WTC11 (cell line): ENCODE results near the gene CAMKMT.

ENCODE experiments used
- CREB1 ChIP-seq: sonication (generic); formaldehyde crosslinking; IDR thresholded peaks from 2 replicates; pipeline ENCODE4 v1.8.0; 2023; ENCODE audit warnings: mild to moderate bottlenecking, missing genetic modification reagents
- ETV6 ChIP-seq: sonication (generic); formaldehyde crosslinking; IDR thresholded peaks from 2 replicates; pipeline ENCODE4 v1.8.1; 2022; ENCODE audit warnings: mild to moderate bottlenecking, missing genetic modification reagents
- TEAD4 ChIP-seq: sonication (generic); formaldehyde crosslinking; IDR thresholded peaks from 2 replicates; pipeline ENCODE4 v1.8.0; 2022; ENCODE audit warnings: mild to moderate bottlenecking, missing genetic modification reagents
- ZNF138 ChIP-seq: sonication (generic); formaldehyde crosslinking; conservative IDR thresholded peaks from 2 replicates; pipeline ENCODE4 v1.8.1; 2022; ENCODE audit warnings: mild to moderate bottlenecking, moderate library complexity, missing genetic modification reagents
- ZNF219 ChIP-seq: sonication (generic); formaldehyde crosslinking; IDR thresholded peaks from 2 replicates; pipeline ENCODE4 v1.8.0; 2023; ENCODE audit warnings: missing genetic modification reagents, mild to moderate bottlenecking, borderline replicate concordance
- TF ChIP-seq, protein P1 (sequence below): sonication (generic); formaldehyde crosslinking; IDR thresholded peaks from 2 replicates; pipeline ENCODE4 v1.8.1; 2022; ENCODE audit warnings: low read depth, missing genetic modification reagents, borderline replicate concordance
- TF ChIP-seq, protein P2 (sequence below): fragments of 200-600 bp; IDR thresholded peaks from 2 replicates; pipeline ENCODE4 v1.8.0; 2022; ENCODE audit warnings: antibody characterized with exemption
- TF ChIP-seq, protein P3 (sequence below): sonication (generic); formaldehyde crosslinking; IDR thresholded peaks from 2 replicates; pipeline ENCODE4 v1.8.1; 2022; ENCODE audit warnings: low read depth, mild to moderate bottlenecking, moderate library complexity, missing genetic modification reagents, borderline replicate concordance
- TF ChIP-seq, protein P4 (sequence below): sonication (generic); formaldehyde crosslinking; IDR thresholded peaks from 2 replicates; pipeline ENCODE4 v1.8.0; 2023; ENCODE audit warnings: missing genetic modification reagents
- TF ChIP-seq, protein P5 (sequence below): sonication (generic); formaldehyde crosslinking; IDR thresholded peaks from 2 replicates; pipeline ENCODE4 v1.8.0; 2022; ENCODE audit warnings: mild to moderate bottlenecking, missing genetic modification reagents
- TF ChIP-seq, protein P6 (sequence below): sonication (generic); formaldehyde crosslinking; IDR thresholded peaks from 2 replicates; pipeline ENCODE4 v1.8.0; 2022; ENCODE audit warnings: mild to moderate bottlenecking, missing genetic modification reagents
- TF ChIP-seq, protein P7 (sequence below): sonication (generic); formaldehyde crosslinking; IDR thresholded peaks from 2 replicates; pipeline ENCODE4 v1.8.1; 2023; ENCODE audit warnings: mild to moderate bottlenecking, missing genetic modification reagents
- TF ChIP-seq, protein P8 (sequence below): sonication (generic); formaldehyde crosslinking; IDR thresholded peaks from 2 replicates; pipeline ENCODE4 v1.8.1; 2022; ENCODE audit warnings: missing genetic modification reagents, borderline replicate concordance

DNA sequence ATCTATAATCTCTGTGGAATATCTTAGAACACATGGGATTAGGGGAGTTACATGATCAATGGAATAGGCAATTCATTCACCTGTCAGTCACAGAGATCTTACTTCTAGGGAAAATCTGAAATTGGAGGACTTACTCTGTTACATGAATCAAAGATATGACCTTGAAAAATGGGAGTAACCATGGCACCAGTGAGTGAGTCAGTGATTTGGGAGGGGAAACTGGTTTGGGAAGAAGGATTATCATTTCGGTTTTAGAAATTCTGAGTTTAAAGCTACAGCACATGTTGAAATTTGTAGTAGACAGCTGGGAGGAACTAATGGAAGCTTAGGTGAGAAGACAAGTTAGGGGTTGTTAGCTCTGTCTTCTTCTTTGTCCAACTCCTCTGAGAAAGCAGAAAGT, 153.7 kb downstream of the CAMKMT start:
- TF ChIP-seq, protein P1, sequence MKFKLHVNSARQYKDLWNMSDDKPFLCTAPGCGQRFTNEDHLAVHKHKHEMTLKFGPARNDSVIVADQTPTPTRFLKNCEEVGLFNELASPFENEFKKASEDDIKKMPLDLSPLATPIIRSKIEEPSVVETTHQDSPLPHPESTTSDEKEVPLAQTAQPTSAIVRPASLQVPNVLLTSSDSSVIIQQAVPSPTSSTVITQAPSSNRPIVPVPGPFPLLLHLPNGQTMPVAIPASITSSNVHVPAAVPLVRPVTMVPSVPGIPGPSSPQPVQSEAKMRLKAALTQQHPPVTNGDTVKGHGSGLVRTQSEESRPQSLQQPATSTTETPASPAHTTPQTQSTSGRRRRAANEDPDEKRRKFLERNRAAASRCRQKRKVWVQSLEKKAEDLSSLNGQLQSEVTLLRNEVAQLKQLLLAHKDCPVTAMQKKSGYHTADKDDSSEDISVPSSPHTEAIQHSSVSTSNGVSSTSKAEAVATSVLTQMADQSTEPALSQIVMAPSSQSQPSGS: no peak
- no peak for TF ChIP-seq CREB1 (CRISPR knock-in tag)
- TF ChIP-seq ETV6 (CRISPR knock-in tag): no peak
- TF ChIP-seq, protein P2, sequence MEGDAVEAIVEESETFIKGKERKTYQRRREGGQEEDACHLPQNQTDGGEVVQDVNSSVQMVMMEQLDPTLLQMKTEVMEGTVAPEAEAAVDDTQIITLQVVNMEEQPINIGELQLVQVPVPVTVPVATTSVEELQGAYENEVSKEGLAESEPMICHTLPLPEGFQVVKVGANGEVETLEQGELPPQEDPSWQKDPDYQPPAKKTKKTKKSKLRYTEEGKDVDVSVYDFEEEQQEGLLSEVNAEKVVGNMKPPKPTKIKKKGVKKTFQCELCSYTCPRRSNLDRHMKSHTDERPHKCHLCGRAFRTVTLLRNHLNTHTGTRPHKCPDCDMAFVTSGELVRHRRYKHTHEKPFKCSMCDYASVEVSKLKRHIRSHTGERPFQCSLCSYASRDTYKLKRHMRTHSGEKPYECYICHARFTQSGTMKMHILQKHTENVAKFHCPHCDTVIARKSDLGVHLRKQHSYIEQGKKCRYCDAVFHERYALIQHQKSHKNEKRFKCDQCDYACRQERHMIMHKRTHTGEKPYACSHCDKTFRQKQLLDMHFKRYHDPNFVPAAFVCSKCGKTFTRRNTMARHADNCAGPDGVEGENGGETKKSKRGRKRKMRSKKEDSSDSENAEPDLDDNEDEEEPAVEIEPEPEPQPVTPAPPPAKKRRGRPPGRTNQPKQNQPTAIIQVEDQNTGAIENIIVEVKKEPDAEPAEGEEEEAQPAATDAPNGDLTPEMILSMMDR: no peak
- TF ChIP-seq, protein P3, sequence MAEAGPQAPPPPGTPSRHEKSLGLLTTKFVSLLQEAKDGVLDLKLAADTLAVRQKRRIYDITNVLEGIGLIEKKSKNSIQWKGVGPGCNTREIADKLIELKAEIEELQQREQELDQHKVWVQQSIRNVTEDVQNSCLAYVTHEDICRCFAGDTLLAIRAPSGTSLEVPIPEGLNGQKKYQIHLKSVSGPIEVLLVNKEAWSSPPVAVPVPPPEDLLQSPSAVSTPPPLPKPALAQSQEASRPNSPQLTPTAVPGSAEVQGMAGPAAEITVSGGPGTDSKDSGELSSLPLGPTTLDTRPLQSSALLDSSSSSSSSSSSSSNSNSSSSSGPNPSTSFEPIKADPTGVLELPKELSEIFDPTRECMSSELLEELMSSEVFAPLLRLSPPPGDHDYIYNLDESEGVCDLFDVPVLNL: no peak
- TF ChIP-seq, protein P4, sequence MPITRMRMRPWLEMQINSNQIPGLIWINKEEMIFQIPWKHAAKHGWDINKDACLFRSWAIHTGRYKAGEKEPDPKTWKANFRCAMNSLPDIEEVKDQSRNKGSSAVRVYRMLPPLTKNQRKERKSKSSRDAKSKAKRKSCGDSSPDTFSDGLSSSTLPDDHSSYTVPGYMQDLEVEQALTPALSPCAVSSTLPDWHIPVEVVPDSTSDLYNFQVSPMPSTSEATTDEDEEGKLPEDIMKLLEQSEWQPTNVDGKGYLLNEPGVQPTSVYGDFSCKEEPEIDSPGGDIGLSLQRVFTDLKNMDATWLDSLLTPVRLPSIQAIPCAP: no peak
- no peak for TF ChIP-seq ZNF138 (CRISPR knock-in tag)
- TF ChIP-seq, protein P5, sequence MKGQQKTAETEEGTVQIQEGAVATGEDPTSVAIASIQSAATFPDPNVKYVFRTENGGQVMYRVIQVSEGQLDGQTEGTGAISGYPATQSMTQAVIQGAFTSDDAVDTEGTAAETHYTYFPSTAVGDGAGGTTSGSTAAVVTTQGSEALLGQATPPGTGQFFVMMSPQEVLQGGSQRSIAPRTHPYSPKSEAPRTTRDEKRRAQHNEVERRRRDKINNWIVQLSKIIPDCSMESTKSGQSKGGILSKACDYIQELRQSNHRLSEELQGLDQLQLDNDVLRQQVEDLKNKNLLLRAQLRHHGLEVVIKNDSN (CRISPR knock-in tag): no peak
- TF ChIP-seq, protein P6, sequence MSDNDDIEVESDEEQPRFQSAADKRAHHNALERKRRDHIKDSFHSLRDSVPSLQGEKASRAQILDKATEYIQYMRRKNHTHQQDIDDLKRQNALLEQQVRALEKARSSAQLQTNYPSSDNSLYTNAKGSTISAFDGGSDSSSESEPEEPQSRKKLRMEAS (CRISPR knock-in tag): no peak
- TF ChIP-seq TEAD4 (CRISPR knock-in tag): no peak
- TF ChIP-seq ZNF219 (CRISPR knock-in tag): no peak
- TF ChIP-seq, protein P7, sequence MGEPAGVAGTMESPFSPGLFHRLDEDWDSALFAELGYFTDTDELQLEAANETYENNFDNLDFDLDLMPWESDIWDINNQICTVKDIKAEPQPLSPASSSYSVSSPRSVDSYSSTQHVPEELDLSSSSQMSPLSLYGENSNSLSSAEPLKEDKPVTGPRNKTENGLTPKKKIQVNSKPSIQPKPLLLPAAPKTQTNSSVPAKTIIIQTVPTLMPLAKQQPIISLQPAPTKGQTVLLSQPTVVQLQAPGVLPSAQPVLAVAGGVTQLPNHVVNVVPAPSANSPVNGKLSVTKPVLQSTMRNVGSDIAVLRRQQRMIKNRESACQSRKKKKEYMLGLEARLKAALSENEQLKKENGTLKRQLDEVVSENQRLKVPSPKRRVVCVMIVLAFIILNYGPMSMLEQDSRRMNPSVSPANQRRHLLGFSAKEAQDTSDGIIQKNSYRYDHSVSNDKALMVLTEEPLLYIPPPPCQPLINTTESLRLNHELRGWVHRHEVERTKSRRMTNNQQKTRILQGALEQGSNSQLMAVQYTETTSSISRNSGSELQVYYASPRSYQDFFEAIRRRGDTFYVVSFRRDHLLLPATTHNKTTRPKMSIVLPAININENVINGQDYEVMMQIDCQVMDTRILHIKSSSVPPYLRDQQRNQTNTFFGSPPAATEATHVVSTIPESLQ (CRISPR knock-in tag): no peak
- TF ChIP-seq, protein P8, sequence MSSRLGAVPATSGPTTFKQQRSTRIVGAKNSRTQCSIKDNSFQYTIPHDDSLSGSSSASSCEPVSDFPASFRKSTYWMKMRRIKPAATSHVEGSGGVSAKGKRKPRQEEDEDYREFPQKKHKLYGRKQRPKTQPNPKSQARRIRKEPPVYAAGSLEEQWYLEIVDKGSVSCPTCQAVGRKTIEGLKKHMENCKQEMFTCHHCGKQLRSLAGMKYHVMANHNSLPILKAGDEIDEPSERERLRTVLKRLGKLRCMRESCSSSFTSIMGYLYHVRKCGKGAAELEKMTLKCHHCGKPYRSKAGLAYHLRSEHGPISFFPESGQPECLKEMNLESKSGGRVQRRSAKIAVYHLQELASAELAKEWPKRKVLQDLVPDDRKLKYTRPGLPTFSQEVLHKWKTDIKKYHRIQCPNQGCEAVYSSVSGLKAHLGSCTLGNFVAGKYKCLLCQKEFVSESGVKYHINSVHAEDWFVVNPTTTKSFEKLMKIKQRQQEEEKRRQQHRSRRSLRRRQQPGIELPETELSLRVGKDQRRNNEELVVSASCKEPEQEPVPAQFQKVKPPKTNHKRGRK (CRISPR knock-in tag): no peak
